ENCODE measurements around the gene COG5.

Gene COG5

GRCh38 chr7:107386548-107387102 is 177.1 kb downstream of the COG5 start:
- DNase-seq (ENCODE audit: low spot score) = no peak
- TF ChIP-seq, protein P1, sequence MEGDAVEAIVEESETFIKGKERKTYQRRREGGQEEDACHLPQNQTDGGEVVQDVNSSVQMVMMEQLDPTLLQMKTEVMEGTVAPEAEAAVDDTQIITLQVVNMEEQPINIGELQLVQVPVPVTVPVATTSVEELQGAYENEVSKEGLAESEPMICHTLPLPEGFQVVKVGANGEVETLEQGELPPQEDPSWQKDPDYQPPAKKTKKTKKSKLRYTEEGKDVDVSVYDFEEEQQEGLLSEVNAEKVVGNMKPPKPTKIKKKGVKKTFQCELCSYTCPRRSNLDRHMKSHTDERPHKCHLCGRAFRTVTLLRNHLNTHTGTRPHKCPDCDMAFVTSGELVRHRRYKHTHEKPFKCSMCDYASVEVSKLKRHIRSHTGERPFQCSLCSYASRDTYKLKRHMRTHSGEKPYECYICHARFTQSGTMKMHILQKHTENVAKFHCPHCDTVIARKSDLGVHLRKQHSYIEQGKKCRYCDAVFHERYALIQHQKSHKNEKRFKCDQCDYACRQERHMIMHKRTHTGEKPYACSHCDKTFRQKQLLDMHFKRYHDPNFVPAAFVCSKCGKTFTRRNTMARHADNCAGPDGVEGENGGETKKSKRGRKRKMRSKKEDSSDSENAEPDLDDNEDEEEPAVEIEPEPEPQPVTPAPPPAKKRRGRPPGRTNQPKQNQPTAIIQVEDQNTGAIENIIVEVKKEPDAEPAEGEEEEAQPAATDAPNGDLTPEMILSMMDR (IDR thresholded peaks at IDR 0.05; ENCODE audit: extremely low read depth, missing control alignments) = no peak

GRCh38 chr7:107384025-107384424 is 179.7 kb downstream of the COG5 start:
- no peak for DNase-seq (ENCODE audit: low spot score)
- TF ChIP-seq, protein P1 (IDR thresholded peaks at IDR 0.05; ENCODE audit: extremely low read depth, missing control alignments) = no peak

DNA sequence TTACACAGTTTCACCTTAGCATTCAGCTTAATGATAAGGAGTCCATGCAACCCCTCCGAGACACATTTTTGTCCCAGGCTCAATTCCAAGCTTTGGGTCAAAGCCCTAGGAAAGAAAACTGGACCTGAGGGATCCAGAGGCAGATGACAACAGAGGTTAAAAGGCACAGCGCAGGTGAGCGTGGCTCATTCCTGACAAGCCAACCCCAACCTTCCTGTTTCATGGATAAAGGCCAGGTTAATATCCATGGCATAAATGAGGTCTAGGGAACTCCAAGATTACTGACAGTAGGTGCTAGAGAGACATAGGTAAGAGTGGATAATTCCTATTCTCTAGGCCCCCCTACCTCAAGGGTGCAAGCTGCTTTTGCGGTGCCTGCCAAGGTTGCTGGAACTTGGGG is 180.5 kb downstream of the COG5 start:
- DNase-seq (ENCODE audit: low spot score) = no peak
- TF ChIP-seq, protein P1 (IDR thresholded peaks at IDR 0.05; ENCODE audit: extremely low read depth, missing control alignments) = no peak

DNA sequence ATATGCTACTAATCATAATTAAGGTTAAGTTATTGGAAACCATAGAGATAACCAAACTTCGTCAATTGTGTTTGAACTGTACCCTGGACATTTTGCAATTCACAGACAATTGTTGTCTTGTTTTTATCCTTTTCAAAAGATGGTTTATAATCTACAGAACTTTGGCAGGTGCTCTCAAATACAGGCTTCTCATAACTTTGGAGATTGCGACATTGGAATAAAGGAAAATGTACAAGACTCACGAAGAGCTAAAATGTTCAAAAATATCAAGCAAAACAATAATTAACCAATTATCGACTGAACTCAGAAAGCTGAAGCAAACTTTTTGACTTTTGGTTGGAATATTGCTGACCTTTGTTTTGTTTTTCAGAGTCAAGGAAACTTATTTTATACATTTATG is 182.3 kb downstream of the COG5 start:
- TF ChIP-seq, protein P1 (IDR thresholded peaks at IDR 0.05; ENCODE audit: extremely low read depth, missing control alignments) = no peak
- no peak for DNase-seq (ENCODE audit: low spot score)

GRCh38 chr7:107373354-107373753 is 190.4 kb downstream of the COG5 start:
- DNase-seq (ENCODE audit: low spot score) = no peak
- TF ChIP-seq, protein P1 (IDR thresholded peaks at IDR 0.05; ENCODE audit: extremely low read depth, missing control alignments) = no peak

DNA sequence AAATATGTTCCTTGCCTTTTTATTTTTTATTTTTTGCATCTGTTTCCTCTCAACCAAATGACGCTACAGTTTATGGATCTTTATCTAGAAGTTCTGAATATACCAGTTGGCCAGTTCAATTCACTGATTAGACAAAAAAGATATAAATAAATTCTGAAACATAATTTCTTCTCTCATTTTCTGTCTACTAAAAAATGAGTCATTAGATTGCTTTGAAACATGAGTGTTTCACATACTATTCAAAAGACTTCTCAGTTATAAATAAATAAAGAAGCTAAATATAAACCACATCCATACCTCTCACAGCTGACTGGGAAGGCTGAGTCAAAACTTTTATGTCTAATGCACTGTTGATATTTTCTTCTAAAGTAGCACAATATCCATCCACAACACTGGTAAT is 191.4 kb downstream of the COG5 start:
- DNase-seq (ENCODE audit: low spot score) = no peak
- TF ChIP-seq, protein P1 (IDR thresholded peaks at IDR 0.05; ENCODE audit: extremely low read depth, missing control alignments) = no peak

DNA sequence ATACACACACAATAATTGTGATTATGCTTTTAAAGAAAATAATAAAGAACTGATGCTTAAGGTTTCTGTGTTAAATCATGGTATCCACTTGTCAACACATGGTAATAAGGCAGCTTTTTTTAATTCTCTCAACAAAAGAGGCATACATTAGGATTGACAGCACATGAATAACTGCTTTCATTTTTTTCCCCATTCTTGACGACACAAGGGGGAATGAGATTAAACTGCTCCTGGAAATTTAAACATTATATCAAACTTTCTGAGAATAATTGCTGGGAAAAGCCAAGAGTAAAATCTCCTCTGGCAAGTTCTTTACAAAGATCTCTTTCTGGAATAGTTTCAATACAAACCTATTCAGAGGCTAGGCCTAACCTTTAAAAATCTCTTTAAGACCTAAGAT is 192.9 kb downstream of the COG5 start:
- DNase-seq (ENCODE audit: low spot score) = no peak
- TF ChIP-seq, protein P1 (IDR thresholded peaks at IDR 0.05; ENCODE audit: extremely low read depth, missing control alignments) = no peak
